ENCODE results near the gene NPC1.

NPC1 gene

DNA sequence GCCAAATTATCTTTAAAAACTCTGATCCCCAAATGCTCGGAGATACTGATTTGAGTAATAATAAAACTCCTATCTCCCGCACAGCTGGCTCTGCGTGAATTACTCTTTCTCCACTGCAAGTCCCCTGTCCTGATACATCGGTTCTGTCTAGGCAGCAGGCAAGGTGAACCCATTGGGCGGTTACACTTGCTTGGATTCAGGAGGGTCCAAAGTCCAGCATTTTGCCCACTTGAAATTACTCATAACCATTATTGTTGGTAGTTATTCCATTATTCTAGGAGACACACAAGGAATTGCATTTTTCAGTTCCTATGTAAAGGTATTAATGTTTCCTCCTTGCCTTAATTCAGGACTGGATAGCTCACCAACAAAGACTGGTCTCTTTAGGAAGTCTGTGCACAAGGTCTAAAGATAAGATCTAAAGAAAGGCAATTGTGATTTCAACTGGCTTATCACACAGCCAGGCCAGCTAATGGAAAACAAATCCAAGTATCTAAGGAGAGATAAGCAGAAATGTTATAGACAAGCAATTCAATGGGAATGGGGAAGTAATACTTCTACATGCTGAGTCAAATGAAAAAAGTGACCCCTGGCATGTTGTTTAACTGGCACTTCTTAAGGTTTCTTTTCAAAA, 23.2 kb upstream of the NPC1 start:
- DNase-seq (ENCODE audit: low read depth in 2 of 3, low spot score in 1 of 3): no peak

DNA sequence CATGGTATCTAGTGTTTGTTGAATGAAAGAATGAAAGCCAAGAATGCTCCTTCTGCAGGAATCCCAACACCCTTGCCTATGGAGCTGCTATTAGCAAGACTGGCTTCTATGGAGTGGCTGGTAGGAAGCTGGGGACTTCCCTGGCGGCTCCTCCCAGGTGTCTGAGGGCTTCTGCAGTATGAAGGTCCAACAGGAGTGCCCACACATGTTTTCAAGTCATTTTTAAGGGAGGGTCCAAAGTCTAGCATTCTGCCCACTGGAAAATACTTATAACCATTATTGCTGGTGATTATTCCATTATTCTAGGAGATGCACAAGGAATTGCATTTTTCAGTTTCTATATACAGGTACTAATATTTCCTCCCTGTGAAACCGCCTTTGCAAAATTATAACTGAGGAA, 21.9 kb upstream of the NPC1 start:
- no peak for DNase-seq (ENCODE audit: low read depth in 2 of 3, low spot score in 1 of 3)

GRCh38 chr18:23605941-23606340, 19.6 kb upstream of the NPC1 start:
- no peak for DNase-seq (ENCODE audit: low read depth in 2 of 3, low spot score in 1 of 3)

GRCh38 chr18:23599809-23600208, 13.5 kb upstream of the NPC1 start:
- DNase-seq (ENCODE audit: low read depth in 2 of 3, low spot score in 1 of 3): no peak

DNA sequence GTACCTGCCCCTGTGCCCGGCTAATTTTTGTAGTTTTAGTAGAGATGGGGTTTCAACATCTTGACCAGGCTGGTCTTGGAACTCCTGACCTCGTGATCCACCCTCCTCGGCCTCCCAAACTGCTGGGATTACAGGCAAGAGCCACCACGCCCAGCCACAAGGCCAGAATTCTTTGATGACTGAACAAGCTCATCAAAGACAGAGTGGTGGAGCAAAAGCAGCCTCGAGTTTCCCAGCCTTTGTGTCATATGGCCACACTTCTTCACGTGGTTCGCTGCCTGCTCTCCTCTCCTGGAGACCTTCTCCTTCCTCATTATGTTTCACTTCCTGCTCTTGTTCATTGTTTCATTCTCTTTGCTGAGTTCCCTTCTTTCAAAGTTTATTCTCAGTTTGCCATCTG, 9.9 kb upstream of the NPC1 start:
- no peak for DNase-seq (ENCODE audit: low read depth in 2 of 3, low spot score in 1 of 3)

DNA sequence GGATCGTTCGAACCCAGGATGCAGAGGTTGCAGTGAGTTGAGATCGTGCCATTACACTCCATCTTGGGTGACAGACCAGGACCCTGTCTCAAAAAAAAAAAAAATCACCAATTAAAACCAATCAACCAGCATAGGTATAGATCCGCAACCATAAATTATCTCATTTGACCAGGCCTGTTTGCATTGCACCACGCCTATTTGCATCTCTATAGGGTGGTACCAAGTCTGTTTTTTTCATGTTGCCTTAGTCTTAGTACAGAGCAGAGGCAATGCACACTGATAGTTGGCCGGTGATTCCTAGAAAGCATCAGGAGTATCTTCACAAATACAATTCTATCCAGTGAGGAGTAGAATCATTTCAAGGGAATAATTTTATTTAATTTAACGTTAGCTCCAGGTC, 9.3 kb upstream of the NPC1 start:
- DNase-seq (ENCODE audit: low read depth in 2 of 3, low spot score in 1 of 3): no peak

GRCh38 chr18:23593720-23594119, 7.4 kb upstream of the NPC1 start:
- peak in 1 of 3 donors; percentile 1 for DNase-seq (ENCODE audit: low read depth in 2 of 3, low spot score in 1 of 3)

- DNase-seq (ENCODE audit: low read depth in 2 of 3, low spot score in 1 of 3): no peak
Measured at GRCh38 chr18:23592911-23593310, 6.6 kb upstream of the NPC1 start.

DNA sequence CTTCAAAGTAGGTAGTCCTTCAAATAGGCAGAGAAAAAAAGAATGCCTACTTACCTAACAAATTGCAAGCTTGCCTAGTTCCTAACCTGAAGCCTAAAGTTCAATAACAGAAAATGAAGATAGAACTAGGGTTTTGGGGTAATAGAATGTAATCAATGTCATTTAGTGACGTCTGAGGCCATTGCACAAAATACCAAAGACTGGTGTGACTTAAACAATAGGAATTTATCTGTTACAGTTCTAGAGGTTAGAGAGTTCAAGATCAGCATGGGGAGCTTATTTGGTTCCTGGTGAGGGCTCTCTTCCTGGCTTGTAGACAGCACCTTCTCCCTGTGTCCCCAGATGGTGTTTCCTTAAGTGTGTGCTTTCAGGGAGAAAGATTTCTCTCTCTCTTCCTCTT, 4.7 kb upstream of the NPC1 start:
- DNase-seq (ENCODE audit: low read depth in 2 of 3, low spot score in 1 of 3): no peak

GRCh38 chr18:23588836-23589560, 2.7 kb upstream of the NPC1 start:
- no peak for DNase-seq (ENCODE audit: low read depth in 2 of 3, low spot score in 1 of 3)

DNA sequence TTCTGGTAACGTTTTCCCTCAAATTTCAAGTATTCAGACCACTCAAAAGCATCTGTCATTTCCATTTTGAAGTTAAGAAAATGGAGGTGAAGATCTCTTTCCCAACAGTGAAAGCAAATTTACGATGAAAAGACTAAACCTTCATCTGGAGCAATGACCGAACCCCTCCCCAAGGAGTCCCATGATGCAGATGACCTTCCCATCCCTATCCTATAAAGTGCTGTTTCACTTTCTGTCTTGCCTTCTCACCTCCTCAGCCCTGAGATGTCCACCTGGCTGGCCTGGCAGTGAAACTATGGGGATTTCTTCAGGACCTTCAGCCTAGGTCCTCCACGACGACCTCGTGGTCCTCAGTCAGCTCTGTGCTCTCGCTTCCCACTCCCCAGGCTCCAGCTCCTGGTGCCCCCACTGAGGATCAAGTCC, 925 bp upstream of the NPC1 start:
- DNase-seq (ENCODE audit: low read depth in 2 of 3, low spot score in 1 of 3): no peak

DNA sequence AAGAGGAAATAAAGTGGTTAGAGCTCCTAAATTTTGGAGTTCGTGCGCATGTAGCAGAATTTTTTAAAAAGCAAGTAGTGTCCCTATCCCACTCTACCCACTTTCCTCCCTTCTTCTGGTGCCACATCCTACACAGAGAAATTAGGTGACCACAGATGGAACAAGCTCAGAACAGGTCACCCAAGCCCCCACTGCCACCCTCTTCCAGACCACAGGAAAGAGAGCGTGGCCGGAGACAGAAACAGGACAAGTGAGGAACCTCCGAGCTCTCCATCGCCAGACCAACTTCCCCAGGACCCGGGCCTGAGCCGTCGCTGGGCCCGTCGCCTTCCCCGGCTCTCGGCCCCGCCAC, 433 bp downstream of the NPC1 start:
- no peak for DNase-seq (ENCODE audit: low read depth in 2 of 3, low spot score in 1 of 3)

DNA sequence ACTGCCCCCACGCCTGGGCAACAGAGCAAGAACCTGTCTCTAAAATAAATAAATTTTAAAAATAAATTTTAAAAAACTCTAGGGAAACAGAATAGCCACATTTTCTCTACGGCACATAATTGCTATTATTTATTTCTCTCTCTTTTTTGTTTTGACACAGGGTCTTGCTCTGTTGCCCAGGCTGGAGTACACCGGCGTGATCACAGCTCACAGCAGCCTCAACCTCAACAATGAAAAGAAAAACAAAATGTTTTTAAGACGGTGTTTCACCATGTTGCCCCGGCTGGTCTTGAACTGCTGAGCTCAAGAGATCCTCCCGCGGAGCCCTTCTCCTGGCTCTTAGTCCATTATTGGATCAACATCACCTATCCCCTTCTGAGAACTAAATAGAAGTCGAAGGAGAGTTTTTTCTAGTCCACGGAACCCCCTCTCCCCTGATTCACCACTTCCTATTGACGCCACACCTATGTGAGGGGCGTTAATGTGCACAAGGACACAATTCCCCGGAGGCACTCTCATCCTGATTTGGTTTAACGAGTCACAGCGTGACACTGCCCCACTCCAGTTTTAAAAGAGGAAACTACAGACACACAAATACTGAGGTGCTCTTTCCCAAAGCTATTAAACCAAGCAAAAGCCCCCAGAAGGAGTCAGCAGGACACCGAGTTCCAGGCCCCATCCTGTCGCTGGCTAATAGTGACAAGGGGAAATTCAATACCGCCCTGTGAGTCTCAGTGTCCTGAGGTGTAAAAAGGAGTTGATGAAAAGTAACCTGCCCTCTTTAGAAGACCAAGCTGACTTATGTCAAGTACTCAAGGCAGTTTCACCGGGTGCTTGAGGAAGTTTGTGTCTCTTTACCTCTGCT, 1.1 kb downstream of the NPC1 start:
- no peak for DNase-seq (ENCODE audit: low read depth in 2 of 3, low spot score in 1 of 3)

GRCh38 chr18:23584019-23584983, 2.0 kb downstream of the NPC1 start:
- DNase-seq (ENCODE audit: low read depth in 2 of 3, low spot score in 1 of 3): no peak

DNA sequence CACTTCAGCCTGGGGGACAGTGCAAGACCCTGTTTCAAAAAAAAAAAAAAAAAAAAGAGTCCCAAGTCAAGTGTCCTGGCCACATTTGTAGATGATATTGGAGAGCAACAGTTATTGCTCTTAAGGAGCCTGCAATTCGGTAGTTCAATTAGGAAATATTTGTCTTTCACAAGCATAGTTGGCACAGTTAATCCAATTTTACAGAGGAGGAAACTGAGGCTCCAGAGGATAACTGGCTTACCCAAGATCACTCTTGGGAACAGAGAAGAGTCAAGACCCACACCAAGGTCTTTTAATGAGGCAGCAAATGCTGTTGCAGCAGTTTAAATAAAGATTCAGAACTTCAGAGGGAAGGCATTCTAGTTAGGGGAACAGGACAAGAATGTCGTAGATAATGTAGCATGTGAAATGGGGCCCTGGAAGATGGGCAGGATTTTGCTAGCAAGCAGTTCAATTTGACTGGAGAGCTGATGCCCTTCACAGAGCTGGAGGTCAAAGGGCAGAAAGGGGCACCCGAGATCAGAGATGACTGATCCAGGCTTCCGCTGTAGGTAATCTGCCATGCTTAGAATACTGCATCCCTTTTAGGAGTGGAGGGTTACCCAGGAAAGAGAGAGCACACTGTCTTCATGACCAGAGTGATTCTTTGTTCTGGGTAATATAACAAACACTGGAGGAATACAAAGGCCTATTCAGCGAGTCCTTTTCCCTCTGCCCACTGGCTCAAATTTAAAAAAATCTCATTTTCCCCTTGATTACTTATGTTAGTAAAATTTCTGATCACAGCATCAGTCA, 3.0 kb downstream of the NPC1 start:
- DNase-seq (ENCODE audit: low read depth in 2 of 3, low spot score in 1 of 3): no peak

- DNase-seq (ENCODE audit: low read depth in 2 of 3, low spot score in 1 of 3): no peak
Measured at GRCh38 chr18:23580677-23581367, 5.5 kb downstream of the NPC1 start.

DNA sequence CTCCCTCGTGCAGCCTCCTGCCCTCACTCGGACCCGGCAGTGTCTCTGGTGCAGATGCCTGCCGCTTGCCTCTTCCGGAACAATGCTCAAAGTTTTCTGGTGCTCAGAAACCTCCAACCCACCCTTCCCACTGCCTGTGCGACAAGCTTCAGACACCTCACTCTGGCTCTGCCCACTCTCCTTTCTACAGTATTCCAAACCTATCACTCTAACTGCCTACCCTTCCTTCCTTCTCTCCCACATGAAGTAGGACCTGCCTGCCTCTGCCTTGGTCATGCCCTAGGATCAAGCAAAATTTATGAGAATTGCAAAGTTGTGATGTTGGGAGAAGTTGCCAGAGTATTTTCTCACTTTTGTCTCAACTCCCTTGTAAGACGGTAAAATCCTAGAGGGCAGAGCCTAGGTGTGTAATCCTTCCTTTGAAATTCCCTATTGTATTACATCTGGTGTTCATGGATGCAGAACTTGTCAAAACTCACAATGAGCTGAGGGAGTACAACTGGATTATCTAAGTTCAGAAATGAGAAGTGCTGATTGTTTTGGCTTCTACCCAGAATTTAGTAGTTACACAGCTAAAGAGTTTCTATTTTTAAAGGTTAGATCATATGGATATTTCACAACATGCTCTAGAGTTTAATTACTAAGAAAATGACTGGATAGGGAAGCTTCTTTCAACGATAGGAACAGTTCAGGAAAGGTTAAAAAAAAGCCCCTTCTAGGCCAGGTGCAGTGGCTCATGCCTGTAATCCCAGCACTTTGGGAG, 7.2 kb downstream of the NPC1 start:
- DNase-seq (ENCODE audit: low read depth in 2 of 3, low spot score in 1 of 3): no peak

DNA sequence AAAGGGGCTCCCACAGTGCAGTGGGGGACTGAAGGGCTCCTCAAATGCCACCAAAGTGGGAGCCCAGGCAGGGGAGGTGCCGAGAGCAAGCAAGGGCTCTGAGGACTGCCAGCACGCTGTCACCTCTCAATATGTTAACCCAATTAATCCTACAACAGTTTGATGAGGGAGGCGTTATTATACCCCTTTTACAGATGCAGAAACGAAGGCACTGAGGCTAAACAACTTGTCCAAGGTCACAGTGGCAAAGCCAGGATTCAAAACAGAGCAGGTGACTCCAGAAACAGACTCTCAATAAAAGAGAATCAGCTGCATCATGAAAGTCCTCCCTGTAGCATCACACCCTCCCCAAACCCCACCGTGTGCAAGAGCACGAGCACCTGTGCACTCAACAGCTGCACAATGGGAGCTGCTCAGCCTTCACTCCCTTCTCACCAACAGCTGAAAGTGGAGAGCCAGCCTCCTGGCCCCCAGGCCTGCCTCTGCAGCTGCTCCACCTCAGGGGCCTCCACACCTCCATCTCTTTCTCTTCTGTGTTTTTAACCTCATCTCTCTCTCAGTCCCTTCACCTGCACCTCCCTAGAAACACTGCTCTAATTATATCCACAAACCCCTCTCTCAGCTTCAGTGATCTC, 8.1 kb downstream of the NPC1 start:
- no peak for DNase-seq (ENCODE audit: low read depth in 2 of 3, low spot score in 1 of 3)

Measured in stimulated activated CD4-positive, alpha-beta T cell treated with anti-CD3 and anti-CD28 coated beads, Interleukin-12 subunit alpha, Interleukin-12 subunit beta, amount 100 ng/mL, for 48 hours (primary cell).